ENCODE data around the gene CYBC1.

- TF ChIP-seq CTCF (IDR thresholded peaks at IDR 0.05; ENCODE audit: poor library complexity) (no peak), EZH2 (IDR thresholded peaks at IDR 0.05; ENCODE audit: borderline replicate concordance) (no peak), EZH2phosphoT487 (IDR thresholded peaks at IDR 0.05; ENCODE audit: low read depth, severe bottlenecking, unreplicated experiment) (no peak)
Observed at GRCh38 chr17:82457073-82457928, 6.7 kb upstream of the CYBC1 start.

Measured in hepatocyte (in vitro differentiated cells).